ENCODE data around the gene EHBP1. TPM values are rescaled to one million over a fixed set of nuclear protein-coding genes. Genes with fewer than 3 reads are reported as not detected.

EHBP1 gene
- total and polyA plus RNA-seq, 8 donors = 10.2 to 142 (median 37.9) TPM

DNA sequence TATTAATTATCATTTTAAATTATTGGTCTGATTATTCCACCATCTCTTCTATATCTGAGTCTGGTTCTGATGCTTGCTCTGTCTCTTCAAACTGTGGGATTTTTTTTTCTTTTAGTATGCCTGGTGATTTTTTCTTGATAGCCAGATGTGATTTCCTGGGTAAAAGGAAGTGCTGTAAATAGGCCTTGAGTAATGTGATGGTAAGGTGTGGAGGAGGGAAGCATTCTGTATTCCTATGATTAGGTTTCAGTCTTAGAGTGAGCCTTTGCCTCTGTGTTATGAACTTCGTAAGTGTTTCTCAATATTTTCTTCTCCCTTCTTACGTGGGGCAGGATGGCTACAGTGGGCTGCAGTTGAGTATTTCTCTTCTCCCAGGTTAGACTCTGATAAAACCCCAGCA, 103.0 kb downstream of the EHBP1 start:
- WGBS, 5 donors = 94 to 100% (median 97%) methylated on average over 2 of the region's 2 CpGs
- H3K4me1 ChIP-seq = no peaks in the 10 kb centered on the region
- no peak overlapping the region for H3K4me3 ChIP-seq
- no peak overlapping the region for H3K27ac ChIP-seq
- no peaks in the 10 kb centered on the region for H3K27me3 ChIP-seq
- no peak for TF ChIP-seq CTCF (IDR thresholded peaks at IDR 0.05)
- TF ChIP-seq POLR2A (IDR thresholded peaks at IDR 0.05) = no peak
- TF ChIP-seq EP300 (IDR thresholded peaks at IDR 0.05) = no peak
- TF ChIP-seq POLR2AphosphoS5 (IDR thresholded peaks at IDR 0.05) = no peak
- peaks cover 0 to 22% (median 16%) of the 10 kb centered on the region in 4 donors for H3K36me3 ChIP-seq
- no peak for DNase-seq
- H3K9me3 ChIP-seq = peaks cover 0 to 7% (median 3%) of the 10 kb centered on the region in 4 donors
- intact Hi-C loops (cut with DNase I; ENCODE audit: low total_unique reads) = no loop called here

DNA sequence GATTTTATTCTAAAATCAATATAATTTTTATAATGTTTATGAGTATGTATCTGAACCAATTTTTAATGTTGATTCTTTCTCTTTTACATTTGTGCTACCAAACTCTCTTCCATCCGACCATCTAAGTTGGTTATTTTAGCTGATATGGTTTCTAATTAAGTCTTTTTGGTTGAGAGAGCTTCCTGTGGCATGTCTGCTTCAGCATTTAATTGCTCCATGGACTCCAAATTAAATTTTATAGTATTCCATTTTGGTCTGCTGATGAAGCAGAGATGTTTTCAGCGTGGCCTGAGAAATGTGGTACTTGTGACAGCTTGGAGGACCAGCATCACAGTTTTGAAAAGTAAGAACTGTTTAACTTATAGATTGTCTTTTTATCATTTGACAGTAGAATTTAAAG, 105.6 kb downstream of the EHBP1 start:
- Histone ChIP-seq H3K27ac (no peak overlapping the region), H3K36me3 (peaks cover 0 to 15% (median 14%) of the 10 kb centered on the region in 4 donors), H3K4me1 (peaks cover 0 to 7% (median 2%) of the 10 kb centered on the region in 4 donors), H3K4me3 (no peak overlapping the region), H3K27me3 (no peaks in the 10 kb centered on the region), H3K9me3 (peaks cover 0 to 7% (median 3%) of the 10 kb centered on the region in 4 donors)
- 94 to 98% (median 95%) methylated on average over 2 of the region's 2 CpGs for WGBS, 5 donors
- intact Hi-C loops (cut with DNase I; ENCODE audit: low total_unique reads) = no loop called here
- DNase-seq = no peak
- no peak for TF ChIP-seq POLR2A (IDR thresholded peaks at IDR 0.05)
- no peak for TF ChIP-seq POLR2AphosphoS5 (IDR thresholded peaks at IDR 0.05)
- no peak for TF ChIP-seq CTCF (IDR thresholded peaks at IDR 0.05)
- no peak for TF ChIP-seq EP300 (IDR thresholded peaks at IDR 0.05)

DNA sequence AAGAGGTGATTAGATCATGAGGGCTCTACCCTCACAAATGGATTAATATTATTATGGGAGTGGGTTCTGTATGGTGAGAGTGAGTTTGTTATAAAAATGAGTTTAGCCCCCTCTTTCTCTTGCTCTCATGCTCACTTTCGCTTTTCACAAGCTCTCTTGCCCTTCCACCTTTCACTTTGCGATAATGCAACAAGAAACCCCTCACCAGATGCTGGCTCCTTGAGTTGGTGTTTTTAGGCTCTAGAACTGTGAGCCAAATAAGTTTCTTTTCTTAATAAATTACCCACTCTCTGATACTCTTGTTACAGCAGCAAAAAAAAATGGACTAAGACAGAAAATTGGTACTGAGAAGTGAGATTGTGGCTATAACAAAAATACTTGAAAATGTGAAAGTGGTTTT, 106.5 kb downstream of the EHBP1 start:
- H3K9me3 ChIP-seq = peaks cover 0 to 7% (median 3%) of the 10 kb centered on the region in 4 donors
- peaks cover 0 to 7% (median 5%) of the 10 kb centered on the region in 4 donors for H3K36me3 ChIP-seq
- no peaks in the 10 kb centered on the region for H3K27me3 ChIP-seq
- intact Hi-C loops (cut with DNase I; ENCODE audit: low total_unique reads) = no loop called here
- DNase-seq = no peak
- TF ChIP-seq CTCF (IDR thresholded peaks at IDR 0.05) = no peak
- no peak for TF ChIP-seq EP300 (IDR thresholded peaks at IDR 0.05)
- TF ChIP-seq POLR2AphosphoS5 (IDR thresholded peaks at IDR 0.05) = no peak
- H3K4me1 ChIP-seq = peaks cover 0 to 13% (median 2%) of the 10 kb centered on the region in 4 donors
- 90 to 100% (median 96%) methylated on average over 2 of the region's 2 CpGs for WGBS, 5 donors
- H3K27ac ChIP-seq = no peak overlapping the region
- no peak overlapping the region for H3K4me3 ChIP-seq

DNA sequence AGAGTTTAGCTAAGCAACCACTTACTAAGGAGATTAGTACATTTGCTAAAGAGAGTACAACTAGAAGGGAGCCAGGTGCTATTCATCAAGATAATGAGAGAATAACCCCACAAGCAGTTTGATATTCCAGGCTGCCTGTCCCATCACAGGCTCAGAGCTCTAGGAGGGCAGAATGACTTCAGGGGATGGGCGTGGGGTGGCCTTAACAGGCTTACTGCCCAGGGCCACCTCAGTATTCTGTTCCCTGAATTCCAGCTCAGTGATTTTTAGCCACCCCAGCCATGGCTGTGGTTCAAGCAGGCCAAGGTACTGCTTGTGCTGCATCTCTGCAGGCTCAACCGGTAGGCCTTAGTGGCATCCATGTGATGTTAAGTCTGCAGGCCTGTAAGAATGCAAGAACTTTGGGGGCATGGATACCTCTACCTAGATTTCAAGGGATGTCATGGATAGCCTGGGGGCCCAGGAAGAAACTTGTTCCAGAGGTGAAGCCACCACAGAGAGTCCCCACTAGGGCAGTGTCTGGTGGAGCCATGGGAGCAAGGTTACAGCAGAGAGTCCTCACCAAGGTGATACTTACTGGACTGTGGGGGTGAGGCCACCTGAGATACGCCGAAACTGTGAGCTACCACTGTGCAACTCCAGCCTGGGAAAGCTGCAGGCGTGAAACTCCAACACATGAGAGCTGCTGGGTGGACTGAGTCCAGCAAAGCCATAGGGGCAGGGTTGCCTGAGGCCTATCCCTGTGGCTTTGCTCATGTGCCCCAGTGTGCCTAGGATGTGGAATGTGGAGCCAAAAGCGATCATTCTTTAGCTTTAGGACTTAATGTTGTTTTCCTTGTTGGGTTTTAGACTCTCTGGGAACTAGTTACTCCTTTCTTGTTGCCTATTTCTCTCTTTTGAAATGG, 107.7 kb downstream of the EHBP1 start:
- H3K27ac ChIP-seq = no peak overlapping the region
- intact Hi-C loops (cut with DNase I; ENCODE audit: low total_unique reads) = no loop called here
- TF ChIP-seq CTCF (IDR thresholded peaks at IDR 0.05) = no peak
- no peak for TF ChIP-seq EP300 (IDR thresholded peaks at IDR 0.05)
- TF ChIP-seq POLR2AphosphoS5 (IDR thresholded peaks at IDR 0.05) = no peak
- no peak for TF ChIP-seq POLR2A (IDR thresholded peaks at IDR 0.05)
- no peaks in the 10 kb centered on the region for H3K27me3 ChIP-seq
- no peak for DNase-seq
- H3K4me3 ChIP-seq = no peak overlapping the region
- WGBS, 5 donors = 76 to 83% (median 81%) methylated on average over 5 to 6 of the region's 6 CpGs
- H3K36me3 ChIP-seq = no peaks in the 10 kb centered on the region
- peaks cover 0 to 21% (median 5%) of the 10 kb centered on the region in 4 donors for H3K4me1 ChIP-seq
- H3K9me3 ChIP-seq = no peaks in the 10 kb centered on the region

Measured in stomach (tissue), 9 donors.